Activated naive CD4-positive, alpha-beta T cell treated with anti-CD3 and anti-CD28 coated beads for 36 hours (primary cell): ENCODE data around the gene UBA6. TPM values are rescaled to one million over a fixed set of nuclear protein-coding genes. Genes with fewer than 3 reads are reported as not detected.

ENCODE experiments used
- CTCF ChIA-PET: fragments of 350-600 bp; sonication (Branson Sonifier 250); formaldehyde crosslinking; loops from one replicate; lab custom pipeline; 2021; ENCODE audit warnings: antibody characterized with exemption; lab: Charles Lee
- DNase-seq: peaks from one replicate; pipeline ENCODE4 v3.0.0-alpha.2; 2020
- H3K27ac Mint-ChIP-seq: one replicate; pipeline ENCODE4 v1.8.0; 2021; ENCODE audit warnings: mild to moderate bottlenecking, mixed read lengths
- H3K27me3 Mint-ChIP-seq: one replicate; pipeline ENCODE4 v1.8.0; 2021; ENCODE audit warnings: low read depth, mixed read lengths
- H3K36me3 Mint-ChIP-seq: one replicate; pipeline ENCODE4 v1.8.0; 2021; ENCODE audit warnings: low read depth, mixed read lengths
- H3K4me1 Mint-ChIP-seq: one replicate; pipeline ENCODE4 v1.8.0; 2021; ENCODE audit warnings: low read depth, mixed read lengths
- H3K4me3 Mint-ChIP-seq: one replicate; pipeline ENCODE4 v1.8.0; 2021; ENCODE audit warnings: mild to moderate bottlenecking, moderate library complexity, mixed read lengths
- H3K9me3 Mint-ChIP-seq: one replicate; pipeline ENCODE4 v1.8.0; 2021; ENCODE audit warnings: mixed read lengths
- intact Hi-C: fragments of 100-400 bp; cut with micrococcal nuclease; formaldehyde crosslinking; loops from one replicate; pipeline ENCODE4 v1.15.1; 2023
- total RNA-seq, 2 experiments: library from RNA; stranded (reverse); gene quantifications; one replicate each; pipeline ENCODE4 v1.2.3, GENCODE V29; 2021

Gene UBA6
- total RNA-seq, 2 experiments from 2014 or later: 71.6 to 79.5 TPM

- intact Hi-C loops: no loop called here
- DNase-seq: no peak
- Mint-ChIP-seq H3K4me1 (peaks cover 26% of the 10 kb centered on the region), H3K36me3 (peaks cover 50% of the 10 kb centered on the region), H3K9me3 (peaks cover 8% of the 10 kb centered on the region), H3K4me3 (no peak overlapping the region), H3K27ac (no peak overlapping the region), H3K27me3 (no peaks in the 10 kb centered on the region)
- CTCF ChIA-PET: no interaction called here
These were observed 9.6 kb downstream of the UBA6 start for GRCh38 chr4:67691328-67691727.

- H3K9me3 Mint-ChIP-seq: peaks cover 5% of the 10 kb centered on the region
- H3K36me3 Mint-ChIP-seq: peaks cover 40% of the 10 kb centered on the region
- CTCF ChIA-PET: interaction anchor here (2.1 kb wide), 1 partner anchor 17 kb away, joined by 5 read pairs; no protein-coding TSS in a partner anchor
- H3K4me1 Mint-ChIP-seq: peaks cover 43% of the 10 kb centered on the region
- no peak for DNase-seq
- intact Hi-C loops: no loop called here
- no peak overlapping the region for H3K4me3 Mint-ChIP-seq
- no peaks in the 10 kb centered on the region for H3K27me3 Mint-ChIP-seq
- H3K27ac Mint-ChIP-seq: no peak overlapping the region
These were observed 13.3 kb downstream of the UBA6 start for GRCh38 chr4:67687636-67688035.

- CTCF ChIA-PET: no interaction called here
- no peak overlapping the region for H3K4me3 Mint-ChIP-seq
- H3K27me3 Mint-ChIP-seq: no peaks in the 10 kb centered on the region
- H3K27ac Mint-ChIP-seq: peak overlapping the region; percentile 11
- H3K4me1 Mint-ChIP-seq: peaks cover 36% of the 10 kb centered on the region
- DNase-seq: no peak
- peaks cover 24% of the 10 kb centered on the region for H3K36me3 Mint-ChIP-seq
- no peaks in the 10 kb centered on the region for H3K9me3 Mint-ChIP-seq
- intact Hi-C loops: loop anchor here (1.0 kb wide), 5 partner anchors 16 to 564 kb away; partner anchors contain the start of gene UBA6
These were observed 15.5 kb downstream of the UBA6 start for GRCh38 chr4:67685532-67685859.

GRCh38 chr4:67684839-67685531 lies 16.0 kb downstream of the UBA6 start:
- peaks cover 21% of the 10 kb centered on the region for H3K36me3 Mint-ChIP-seq
- no peaks in the 10 kb centered on the region for H3K9me3 Mint-ChIP-seq
- intact Hi-C loops: loop anchor here (1.0 kb wide), 5 partner anchors 16 to 564 kb away; partner anchors contain the start of gene UBA6
- H3K27ac Mint-ChIP-seq: peak overlapping the region; percentile 11
- DNase-seq: no peak
- H3K4me3 Mint-ChIP-seq: no peak overlapping the region
- H3K4me1 Mint-ChIP-seq: peaks cover 32% of the 10 kb centered on the region
- CTCF ChIA-PET: no interaction called here
- H3K27me3 Mint-ChIP-seq: no peaks in the 10 kb centered on the region

GRCh38 chr4:67682266-67682665 lies 18.7 kb downstream of the UBA6 start:
- H3K27me3 Mint-ChIP-seq: no peaks in the 10 kb centered on the region
- CTCF ChIA-PET: no interaction called here
- no peak overlapping the region for H3K4me3 Mint-ChIP-seq
- no peak overlapping the region for H3K27ac Mint-ChIP-seq
- no peaks in the 10 kb centered on the region for H3K9me3 Mint-ChIP-seq
- DNase-seq: no peak
- intact Hi-C loops: no loop called here
- H3K36me3 Mint-ChIP-seq: peaks cover 17% of the 10 kb centered on the region
- peaks cover 26% of the 10 kb centered on the region for H3K4me1 Mint-ChIP-seq

- no peak overlapping the region for H3K4me3 Mint-ChIP-seq
- no peak for DNase-seq
- intact Hi-C loops: no loop called here
- H3K36me3 Mint-ChIP-seq: peaks cover 25% of the 10 kb centered on the region
- H3K27me3 Mint-ChIP-seq: no peaks in the 10 kb centered on the region
- no peaks in the 10 kb centered on the region for H3K9me3 Mint-ChIP-seq
- no peak overlapping the region for H3K27ac Mint-ChIP-seq
- CTCF ChIA-PET: interaction anchor here (1.0 kb wide), 1 partner anchor 66 kb away, joined by 3 read pairs; no protein-coding TSS in a partner anchor
- H3K4me1 Mint-ChIP-seq: peaks cover 17% of the 10 kb centered on the region
These were observed 20.3 kb downstream of the UBA6 start for GRCh38 chr4:67680581-67681222.

GRCh38 chr4:67678612-67679011 lies 22.3 kb downstream of the UBA6 start:
- no peak overlapping the region for H3K4me3 Mint-ChIP-seq
- peaks cover 35% of the 10 kb centered on the region for H3K36me3 Mint-ChIP-seq
- no peak overlapping the region for H3K27ac Mint-ChIP-seq
- no peaks in the 10 kb centered on the region for H3K9me3 Mint-ChIP-seq
- H3K4me1 Mint-ChIP-seq: peaks cover 3% of the 10 kb centered on the region
- CTCF ChIA-PET: no interaction called here
- H3K27me3 Mint-ChIP-seq: no peaks in the 10 kb centered on the region
- intact Hi-C loops: no loop called here
- no peak for DNase-seq

GRCh38 chr4:67674098-67674497 lies 26.9 kb downstream of the UBA6 start:
- H3K36me3 Mint-ChIP-seq: peaks cover 38% of the 10 kb centered on the region
- CTCF ChIA-PET: no interaction called here
- H3K9me3 Mint-ChIP-seq: no peaks in the 10 kb centered on the region
- no peak overlapping the region for H3K4me3 Mint-ChIP-seq
- intact Hi-C loops: no loop called here
- no peaks in the 10 kb centered on the region for H3K27me3 Mint-ChIP-seq
- peaks cover 8% of the 10 kb centered on the region for H3K4me1 Mint-ChIP-seq
- H3K27ac Mint-ChIP-seq: no peak overlapping the region
- DNase-seq: no peak

- peaks cover 32% of the 10 kb centered on the region for H3K36me3 Mint-ChIP-seq
- H3K4me1 Mint-ChIP-seq: peaks cover 8% of the 10 kb centered on the region
- H3K27ac Mint-ChIP-seq: no peak overlapping the region
- intact Hi-C loops: no loop called here
- DNase-seq: no peak
- H3K27me3 Mint-ChIP-seq: no peaks in the 10 kb centered on the region
- CTCF ChIA-PET: no interaction called here
- H3K4me3 Mint-ChIP-seq: no peak overlapping the region
- no peaks in the 10 kb centered on the region for H3K9me3 Mint-ChIP-seq
These were observed 32.6 kb downstream of the UBA6 start for GRCh38 chr4:67668315-67668714.

GRCh38 chr4:67660418-67660817 lies 40.5 kb downstream of the UBA6 start:
- Mint-ChIP-seq H3K4me1 (peaks cover 25% of the 10 kb centered on the region), H3K4me3 (no peak overlapping the region), H3K27me3 (no peaks in the 10 kb centered on the region), H3K9me3 (peaks cover 19% of the 10 kb centered on the region), H3K27ac (no peak overlapping the region), H3K36me3 (peaks cover 67% of the 10 kb centered on the region)
- CTCF ChIA-PET: no interaction called here
- DNase-seq: no peak
- intact Hi-C loops: no loop called here

- DNase-seq: peak; percentile 26
These were observed 41.9 kb downstream of the UBA6 start for GRCh38 chr4:67659065-67659464.

GRCh38 chr4:67658302-67658701 lies 42.7 kb downstream of the UBA6 start:
- peak; percentile 58 for DNase-seq
- H3K4me3 Mint-ChIP-seq: no peak overlapping the region
- no peaks in the 10 kb centered on the region for H3K27me3 Mint-ChIP-seq
- peaks cover 77% of the 10 kb centered on the region for H3K36me3 Mint-ChIP-seq
- peaks cover 26% of the 10 kb centered on the region for H3K9me3 Mint-ChIP-seq
- intact Hi-C loops: loop anchor here (1.0 to 2.0 kb wide), 3 partner anchors 27 to 78 kb away; partner anchors contain the start of gene UBA6
- CTCF ChIA-PET: interaction anchor here (1.1 kb wide), 1 partner anchor 115 kb away, joined by 4 read pairs; no protein-coding TSS in a partner anchor
- peaks cover 25% of the 10 kb centered on the region for H3K4me1 Mint-ChIP-seq
- H3K27ac Mint-ChIP-seq: no peak overlapping the region

More at GRCh38 chr4:67659065-67659464, 41.9 kb downstream of the UBA6 start:
- H3K4me3 Mint-ChIP-seq: no peak overlapping the region
- H3K27me3 Mint-ChIP-seq: no peaks in the 10 kb centered on the region
- intact Hi-C loops: loop anchor here (2.0 kb wide), 1 partner anchor 78 kb away; no protein-coding TSS in a partner anchor
- H3K4me1 Mint-ChIP-seq: peaks cover 25% of the 10 kb centered on the region
- peak overlapping the region; percentile 61 for H3K27ac Mint-ChIP-seq
- CTCF ChIA-PET: interaction anchor here (0.6 to 1.1 kb wide), 2 partner anchors 90 to 116 kb away, joined by 4 to 6 read pairs; no protein-coding TSS in a partner anchor
- peaks cover 26% of the 10 kb centered on the region for H3K9me3 Mint-ChIP-seq
- H3K36me3 Mint-ChIP-seq: peaks cover 72% of the 10 kb centered on the region
